Measurements from ENCODE around the gene CSF2.
"Not testable (repeated sequence)": the region's sequence is repeated elsewhere in the genome, so short reads cannot be mapped to it uniquely, and the experiment has no call there.

CSF2 gene

DNA sequence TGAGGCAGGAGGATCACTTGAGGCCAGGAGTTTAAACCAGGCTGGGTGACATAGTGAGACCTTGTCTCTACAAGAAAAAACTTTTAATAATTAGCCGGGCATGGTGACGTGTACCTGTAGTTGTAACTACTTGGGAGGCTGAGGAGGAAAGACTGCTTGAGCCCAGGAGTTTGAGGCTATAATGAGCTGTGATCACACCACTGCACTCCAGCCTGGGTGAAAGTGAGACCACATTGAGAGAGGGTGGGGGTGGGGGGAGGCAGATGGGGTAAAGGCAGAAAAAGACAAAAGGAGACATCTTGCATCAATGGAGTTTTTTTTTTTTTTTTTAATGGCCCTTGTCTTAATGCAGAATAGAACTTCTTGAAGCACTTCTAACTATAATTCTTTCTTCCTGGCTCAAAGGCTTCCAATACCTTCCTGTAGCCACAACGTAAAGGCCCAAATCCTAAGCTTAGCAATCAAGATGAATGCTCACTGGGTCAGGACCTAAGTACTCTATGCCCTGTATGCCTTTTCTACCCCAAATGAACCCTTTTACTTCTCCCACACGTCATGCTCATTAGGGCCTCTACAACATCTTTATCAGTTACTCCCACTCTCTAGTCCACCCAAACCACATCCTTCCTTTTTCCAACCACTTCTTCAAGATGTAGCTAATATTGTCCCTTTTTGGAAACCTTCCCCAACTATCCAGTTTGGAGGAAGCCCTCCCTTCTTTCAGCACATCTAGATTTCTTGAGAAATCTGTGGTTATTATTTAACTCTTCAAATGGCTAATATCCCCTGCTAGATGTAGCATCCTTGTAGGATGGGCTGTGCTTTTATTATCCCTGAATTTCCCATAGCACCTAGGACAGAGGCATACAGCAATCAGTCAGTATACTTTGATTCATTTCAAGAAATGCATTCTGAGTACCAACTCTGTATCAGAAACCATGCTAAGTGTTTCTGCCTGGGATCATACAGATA is 40.8 kb downstream of the CSF2 start:
- DNase-seq, result no peak

DNA sequence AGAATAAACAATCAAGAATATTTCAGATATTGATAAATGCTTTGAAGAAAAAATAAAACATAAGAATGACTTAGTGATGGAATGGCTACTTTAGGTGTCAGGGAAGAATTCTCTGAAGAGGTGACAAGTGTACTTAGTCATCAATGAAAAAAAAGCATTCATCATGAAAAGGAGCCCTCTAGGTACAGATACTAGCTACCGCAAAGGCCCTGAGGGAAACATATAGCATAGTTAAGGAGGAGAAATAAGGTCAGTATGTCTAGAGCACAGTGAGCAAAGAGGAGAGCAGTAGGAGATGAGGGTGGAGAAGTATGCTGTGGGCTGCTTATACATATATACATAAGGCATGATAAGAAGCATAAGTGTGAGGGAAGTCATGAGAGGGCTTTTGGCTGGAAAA is 41.8 kb downstream of the CSF2 start:
- DNase-seq, result no peak

DNA sequence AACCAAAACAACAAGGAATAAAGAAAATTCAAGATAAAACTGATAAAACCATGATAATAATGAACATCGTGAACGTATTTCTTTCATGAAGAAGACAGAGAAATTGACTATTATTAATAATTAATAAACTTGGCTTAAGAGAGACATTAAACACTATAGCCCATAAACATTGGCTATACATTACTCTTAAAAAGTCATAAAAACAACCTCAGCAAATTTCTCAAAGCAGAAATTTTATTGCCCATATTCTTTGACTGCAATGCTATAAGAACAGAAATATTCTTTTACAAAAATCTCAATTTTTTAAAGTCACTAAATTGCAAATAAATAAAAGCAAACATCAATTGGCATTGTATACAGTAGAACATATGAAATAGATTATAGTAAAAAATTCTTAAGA is 42.5 kb downstream of the CSF2 start:
- DNase-seq, result no peak

DNA sequence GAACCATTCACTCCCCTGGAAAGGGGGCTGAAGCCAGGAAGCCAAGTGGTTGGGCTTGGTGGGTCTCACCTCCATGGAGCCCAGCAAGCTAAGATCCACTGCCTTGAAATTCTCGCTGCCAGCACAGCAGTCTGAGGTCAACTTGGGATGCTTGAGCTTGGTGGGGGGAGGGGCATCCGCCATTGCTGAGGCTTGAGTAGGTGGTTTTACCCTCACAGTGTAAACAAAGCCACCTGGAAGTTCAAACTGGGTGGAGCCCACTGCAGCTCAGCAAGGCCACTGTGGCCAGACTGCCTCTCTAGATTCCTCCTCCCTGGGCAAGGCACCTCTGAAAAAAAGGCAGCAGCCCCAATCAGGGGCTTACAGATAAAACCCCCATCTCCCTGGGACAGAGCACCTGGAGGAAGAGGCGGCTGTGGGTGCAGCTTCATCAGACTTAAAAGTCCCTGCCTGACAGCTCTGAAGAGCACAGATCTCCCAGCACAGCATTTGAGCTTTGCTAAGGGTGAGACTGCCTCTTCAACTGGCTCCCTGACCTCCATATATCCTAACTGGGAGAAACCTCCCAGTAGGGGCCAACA is 43.4 kb downstream of the CSF2 start:
- not testable (repeated sequence) for DNase-seq

DNA sequence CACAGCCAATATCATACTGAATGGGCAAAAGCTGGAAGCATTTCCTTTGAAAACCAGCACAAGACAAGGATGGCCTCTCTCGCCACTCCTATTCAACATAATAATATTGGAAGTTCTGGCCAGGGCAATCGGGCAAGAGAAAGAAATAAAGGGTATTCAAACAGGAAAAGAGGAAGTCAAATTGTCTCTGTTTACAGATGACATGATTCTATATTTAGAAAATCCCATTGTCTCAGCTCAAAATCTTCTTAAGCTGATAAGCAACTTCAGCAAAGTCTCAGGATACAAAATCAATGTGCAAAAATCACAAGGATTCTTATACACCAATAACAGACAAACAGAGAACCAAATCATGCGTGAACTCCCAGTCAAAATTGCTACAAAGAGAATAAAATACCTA is 47.1 kb downstream of the CSF2 start:
- DNase-seq, result not testable (repeated sequence)

DNA sequence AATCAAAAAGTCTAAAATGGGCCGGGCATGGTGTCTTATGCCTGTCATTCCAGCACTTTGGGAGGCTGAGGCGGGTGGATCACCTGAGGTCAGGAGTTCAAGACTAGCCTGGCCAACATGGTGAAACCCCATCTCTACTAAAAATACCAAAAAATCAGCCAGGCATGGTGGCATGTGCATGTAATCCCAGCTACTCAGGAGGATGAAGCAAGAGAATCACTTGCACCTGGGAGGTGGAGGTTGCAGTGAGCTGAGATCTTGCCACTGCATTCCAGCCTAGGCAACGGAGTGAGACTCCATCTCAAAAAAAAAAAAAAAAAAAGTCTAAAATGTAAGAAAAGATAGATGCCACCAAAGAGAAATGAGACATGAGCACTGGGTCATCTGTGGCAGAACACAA is 49.4 kb downstream of the CSF2 start:
- not testable (repeated sequence) for DNase-seq

DNA sequence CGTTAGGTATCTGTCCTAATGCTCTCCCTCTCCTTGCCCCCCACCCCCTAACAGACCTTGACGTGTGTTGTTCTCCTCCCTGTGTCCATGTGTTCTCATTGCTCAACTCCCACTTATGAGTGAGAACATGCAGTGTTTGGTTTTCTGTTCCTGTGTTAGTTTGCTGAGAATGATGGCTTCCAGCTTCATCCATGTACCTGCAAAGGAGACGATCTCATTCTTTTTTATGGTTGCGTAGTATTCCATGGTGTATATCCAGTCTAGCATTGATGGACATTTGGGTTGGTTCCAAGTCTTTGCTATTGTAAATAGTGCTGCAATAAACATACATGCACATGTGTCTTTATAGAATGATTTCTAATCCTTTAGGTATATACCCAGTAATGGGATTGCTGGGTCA is 50.0 kb downstream of the CSF2 start:
- not testable (repeated sequence) for DNase-seq

Data from NCI-H1417 treated with DMSO at 0.1 percent for 48 hours (cell line).